Measurements from ENCODE around the gene OSBPL3. TPM values are rescaled to one million over a fixed set of nuclear protein-coding genes. Genes with fewer than 3 reads are reported as not detected.

The OSBPL3 gene
- total and polyA plus RNA-seq, 2 donors (not counting 3 experiments of a cell fraction or from before 2014, with no cell fraction given), result 7.5 to 27.1 TPM

DNA sequence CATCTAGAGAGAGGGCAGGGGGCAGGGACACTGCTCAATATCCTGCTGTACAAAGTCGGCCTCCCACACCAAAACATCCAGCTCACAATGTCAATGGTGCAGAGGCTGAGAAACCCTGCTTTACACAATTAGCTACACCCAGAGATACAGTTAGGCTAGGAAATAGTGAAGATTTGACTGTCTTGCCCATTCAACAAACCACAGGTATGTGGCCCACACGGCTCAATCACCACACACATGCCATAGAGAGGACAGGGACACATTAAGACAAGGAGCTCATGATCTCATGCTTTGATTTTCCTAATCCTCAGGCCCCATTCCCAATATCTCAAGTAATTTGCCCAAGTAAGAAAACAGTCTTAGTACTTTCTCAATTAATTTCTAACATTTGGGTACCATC, 110.4 kb downstream of the OSBPL3 start:
- DNase-seq (ENCODE audit: low read depth, low spot score) (no peak), FAIRE-seq (no peak)
- Histone ChIP-seq H3K79me2 (ENCODE audit: control insufficient read depth, insufficient read depth, low read length) (no peaks in the 10 kb centered on the region), H3K9me1 (replicated peaks; ENCODE audit: control insufficient read depth, extremely low read depth, insufficient read depth, low read length) (no peaks in the 10 kb centered on the region), H3K36me3 (ENCODE audit: control insufficient read depth in 2 of 2, extremely low read depth in 1 of 2, insufficient read depth in 2 of 2, low read length in 2 of 2) (peaks cover 0 to 11% of the 10 kb centered on the region in 2 experiments), H3K4me1 (ENCODE audit: control insufficient read depth, extremely low read depth, insufficient read depth, low read length) (peaks cover 2% of the 10 kb centered on the region), H2AFZ (ENCODE audit: low read depth, low read length) (no peak overlapping the region), H3K4me3 (replicated peaks in 1 of 3; ENCODE audit: insufficient read depth in 1 of 3, low read depth in 1 of 3, low read length in 3 of 3) (no peak overlapping the region), H3K27me3 (ENCODE audit: control insufficient read depth in 2 of 2, insufficient read depth in 2 of 2, low read length in 2 of 2) (no peaks in the 10 kb centered on the region), H3K27ac (ENCODE audit: insufficient read depth, low read depth, low read length) (no peak overlapping the region), H3K9me3 (replicated peaks; ENCODE audit: control insufficient read depth, insufficient read depth, low read length) (no peaks in the 10 kb centered on the region), H4K20me1 (replicated peaks; ENCODE audit: control insufficient read depth, extremely low read depth, insufficient read depth, low read length) (no peaks in the 10 kb centered on the region), H3K9ac (replicated peaks; ENCODE audit: extremely low read depth, insufficient read depth, low read length) (no peak overlapping the region), H3K4me2 (ENCODE audit: insufficient read depth, low read length) (no peak overlapping the region)
- TF ChIP-seq POLR2A (IDR thresholded peaks at IDR 0.05; ENCODE audit: low read depth, low read length), result no peak
- no peak for TF ChIP-seq GATA2 (IDR thresholded peaks at IDR 0.05; ENCODE audit: insufficient read depth, insufficient read length, low read depth, low read length)
- TF ChIP-seq CTCF (IDR thresholded peaks at IDR 0.05; ENCODE audit: extremely low read depth in 1 of 2, insufficient read depth in 1 of 2, low read depth in 1 of 2, low read length in 2 of 2), result no peak
- intact Hi-C loops (cut with micrococcal nuclease), result no loop called here
- ChIA-PET POLR2A (no interaction called here), CTCF (interaction anchor here (1.2 kb wide), 1 partner anchor 110 kb away, joined by 3 read pairs; no protein-coding TSS in a partner anchor)
- dilution Hi-C loops (cut with MboI; ENCODE audit: extremely low pct_ligation_motif_present, low sequenced_read_pairs), result no loop called here
- BruUV-seq (replicated peaks), result no TSS peak

- H3K27ac ChIP-seq (ENCODE audit: insufficient read depth, low read depth, low read length), result no peak overlapping the region
- peaks cover 0 to 11% of the 10 kb centered on the region in 2 experiments for H3K36me3 ChIP-seq (ENCODE audit: control insufficient read depth in 2 of 2, extremely low read depth in 1 of 2, insufficient read depth in 2 of 2, low read length in 2 of 2)
- H3K79me2 ChIP-seq (ENCODE audit: control insufficient read depth, insufficient read depth, low read length), result no peaks in the 10 kb centered on the region
- ChIA-PET POLR2A (interaction anchor here (0.7 kb wide), 1 partner anchor 116 kb away, joined by 4 read pairs; no protein-coding TSS in a partner anchor), CTCF (interaction anchor here (1.0 kb wide), 1 partner anchor 15 kb away, joined by 3 read pairs; no protein-coding TSS in a partner anchor)
- DNase-seq (ENCODE audit: low read depth, low spot score) (no peak), FAIRE-seq (no peak)
- H3K4me3 ChIP-seq (replicated peaks in 1 of 3; ENCODE audit: insufficient read depth in 1 of 3, low read depth in 1 of 3, low read length in 3 of 3), result no peak overlapping the region
- H3K9ac ChIP-seq (replicated peaks; ENCODE audit: extremely low read depth, insufficient read depth, low read length), result no peak overlapping the region
- intact Hi-C loops (cut with micrococcal nuclease), result no loop called here
- no peaks in the 10 kb centered on the region for H4K20me1 ChIP-seq (replicated peaks; ENCODE audit: control insufficient read depth, extremely low read depth, insufficient read depth, low read length)
- peaks cover 2% of the 10 kb centered on the region for H3K4me1 ChIP-seq (ENCODE audit: control insufficient read depth, extremely low read depth, insufficient read depth, low read length)
- dilution Hi-C loops (cut with MboI; ENCODE audit: extremely low pct_ligation_motif_present, low sequenced_read_pairs), result no loop called here
- no peak overlapping the region for H3K4me2 ChIP-seq (ENCODE audit: insufficient read depth, low read length)
- BruUV-seq (replicated peaks), result no TSS peak
- no peaks in the 10 kb centered on the region for H3K9me3 ChIP-seq (replicated peaks; ENCODE audit: control insufficient read depth, insufficient read depth, low read length)
- H3K27me3 ChIP-seq (ENCODE audit: control insufficient read depth in 2 of 2, insufficient read depth in 2 of 2, low read length in 2 of 2), result no peaks in the 10 kb centered on the region
- no peaks in the 10 kb centered on the region for H3K9me1 ChIP-seq (replicated peaks; ENCODE audit: control insufficient read depth, extremely low read depth, insufficient read depth, low read length)
- H2AFZ ChIP-seq (ENCODE audit: low read depth, low read length), result no peak overlapping the region
- TF ChIP-seq EZH2 (IDR thresholded peaks at IDR 0.05; ENCODE audit: borderline replicate concordance, low read depth, low read length, severe bottlenecking), result no peak
- TF ChIP-seq GATA2 (IDR thresholded peaks at IDR 0.05; ENCODE audit: insufficient read depth, insufficient read length, low read depth, low read length), result no peak
- TF ChIP-seq FOS (IDR thresholded peaks at IDR 0.05; ENCODE audit: borderline replicate concordance, insufficient read depth, low read length), result no peak
- no peak for TF ChIP-seq JUN (IDR thresholded peaks at IDR 0.05; ENCODE audit: borderline replicate concordance, insufficient read depth, insufficient read length, low read depth)
- TF ChIP-seq, protein P1, sequence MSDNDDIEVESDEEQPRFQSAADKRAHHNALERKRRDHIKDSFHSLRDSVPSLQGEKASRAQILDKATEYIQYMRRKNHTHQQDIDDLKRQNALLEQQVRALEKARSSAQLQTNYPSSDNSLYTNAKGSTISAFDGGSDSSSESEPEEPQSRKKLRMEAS (IDR thresholded peaks at IDR 0.05; ENCODE audit: insufficient read depth, insufficient read length), result no peak
- no peak for TF ChIP-seq MYC (IDR thresholded peaks at IDR 0.05; ENCODE audit: low read depth, low read length)
- no peak for TF ChIP-seq CTCF (IDR thresholded peaks at IDR 0.05; ENCODE audit: extremely low read depth in 1 of 2, insufficient read depth in 1 of 2, low read depth in 1 of 2, low read length in 2 of 2)
- no peak for TF ChIP-seq POLR2AphosphoS5 (IDR thresholded peaks at IDR 0.05; ENCODE audit: insufficient read depth, low read depth, low read length)
- no peak for TF ChIP-seq POLR2A (IDR thresholded peaks at IDR 0.05; ENCODE audit: low read depth, low read length)
Observed at GRCh38 chr7:24868741-24869140, 111.2 kb downstream of the OSBPL3 start.

Measured in endothelial cell of umbilical vein (primary cell).